Panc1 (cell line): Measurements from ENCODE around the gene FUT8. TPM values are rescaled to one million over a fixed set of nuclear protein-coding genes. Genes with fewer than 3 reads are reported as not detected.

Source experiments
- ATAC-seq: fragments of 200-7000 bp; cut with Tn5 transposase; 2 replicates; pipeline ENCODE4 v1.9.1; 2020; ENCODE audit warnings: mild to moderate bottlenecking, moderate library complexity
- BruUV-seq: library from RNA; stranded (reverse); fragments of 400-500 nt; replicated peaks from 2 replicates; lab custom pipeline; 2021; lab: Mats Ljungman, UMichigan
- CTCF ChIA-PET: fragments of 300-600 bp; sonication (Branson Sonifier 250); formaldehyde crosslinking; loops from one replicate; lab custom pipeline; 2022; ENCODE audit warnings: antibody characterized with exemption; lab: Charles Lee
- POLR2A ChIA-PET: fragments of 300-600 bp; sonication (Branson Sonifier 250); formaldehyde crosslinking; loops from one replicate; lab custom pipeline; 2022; ENCODE audit warnings: antibody characterized with exemption; lab: Charles Lee
- DNase-seq: peaks from one replicate; pipeline ENCODE4 v3.0.0-alpha.2; 2010; ENCODE audit warnings: low read depth, low spot score
- H3K27ac ChIP-seq: 2 replicates; pipeline ENCODE4 v1.5.1; 2011; ENCODE audit warnings: mild to moderate bottlenecking, low read length, inconsistent platforms
- H3K27me3 ChIP-seq: fragments of 200-500 bp; sonication (Bioruptor generic); 2 replicates; pipeline ENCODE4 v1.6.0; 2014; ENCODE audit warnings: low read length, inconsistent platforms; ENCODE audit not compliant: control insufficient read depth, insufficient read depth
- H3K36me3 ChIP-seq: fragments of 200-500 bp; sonication (Bioruptor generic); 2 replicates; pipeline ENCODE4 v1.5.1; 2014; ENCODE audit warnings: inconsistent platforms, mild to moderate bottlenecking, low read length, moderate library complexity; ENCODE audit not compliant: control insufficient read depth, insufficient read depth
- H3K4me1 ChIP-seq: 2 replicates; pipeline ENCODE4 v1.5.1; 2011; ENCODE audit warnings: inconsistent platforms, mild to moderate bottlenecking, low read length, moderate library complexity; ENCODE audit not compliant: control insufficient read depth, insufficient read depth
- H3K4me3 ChIP-seq, 2 experiments: 2 replicates each; pipeline ENCODE4 v1.5.1; 2011 to 2012; ENCODE audit warnings: low read depth in 2 of 2, low read length in 2 of 2, mild to moderate bottlenecking in 2 of 2, inconsistent platforms in 1 of 2, moderate library complexity in 1 of 2
- H3K9me3 ChIP-seq: fragments of 200-500 bp; sonication (Bioruptor generic); 2 replicates; pipeline ENCODE4 v1.5.1; 2014; ENCODE audit warnings: low read depth, mild to moderate bottlenecking, inconsistent platforms, low read length, moderate library complexity; ENCODE audit not compliant: control insufficient read depth, insufficient read depth
- CTCF ChIP-seq: fragments of 450-650 bp; IDR thresholded peaks from 2 replicates; pipeline ENCODE4 v1.5.1; 2017; ENCODE audit warnings: mild to moderate bottlenecking
- POLR2AphosphoS5 ChIP-seq: IDR thresholded peaks from 2 replicates; pipeline ENCODE4 v1.6.1; 2012; ENCODE audit warnings: mild to moderate bottlenecking, low read depth, low read length, moderate library complexity
- REST ChIP-seq, 2 experiments: IDR thresholded peaks; 2 replicates each; pipeline ENCODE4 v1.6.1; 2011 to 2012; ENCODE audit warnings: low read depth in 2 of 2, control low read depth in 1 of 2, low read length in 1 of 2, mild to moderate bottlenecking in 1 of 2, moderate library complexity in 1 of 2; ENCODE audit not compliant: insufficient read depth in 1 of 2
- SIN3A ChIP-seq: IDR thresholded peaks from 2 replicates; pipeline ENCODE4 v1.6.1; 2012; ENCODE audit warnings: low read depth, mild to moderate bottlenecking, low read length, moderate library complexity, borderline replicate concordance; ENCODE audit not compliant: insufficient read depth
- TCF7L2 ChIP-seq: IDR thresholded peaks from 2 replicates; pipeline ENCODE4 v1.6.1; 2011; ENCODE audit warnings: mild to moderate bottlenecking, low read depth, low read length, inconsistent platforms
- in situ Hi-C: cut with HindIII; loops from 2 replicates; pipeline ENCODE4 v1.10.0; 2016; ENCODE audit warnings: low sequenced_read_pairs, low pct_unique_long_range_greater_than_20kb
- intact Hi-C: fragments of 100-400 bp; cut with micrococcal nuclease; formaldehyde crosslinking; loops from one replicate; pipeline ENCODE4 v1.10.0; 2022; ENCODE audit not compliant: unreplicated experiment
- total RNA-seq: library from RNA; stranded (reverse); gene quantifications from one replicate; pipeline ENCODE4 v1.2.1, GENCODE V29; 2021; ENCODE audit not compliant: unreplicated experiment

The FUT8 gene
- total RNA-seq, 1 experiment from 2014 or later, result 31.4 TPM

GRCh38 chr14:65487783-65488494 is 75.4 kb downstream of the FUT8 start:
- in situ Hi-C loops, result no loop called here
- TF ChIP-seq TCF7L2 (no peak), CTCF (no peak), REST (IDR thresholded peaks at IDR 0.05; ENCODE audit: insufficient read depth in 1 of 2, low read depth in 2 of 2, low read length in 1 of 2) (no peak), SIN3A (no peak), POLR2AphosphoS5 (no peak)
- POLR2A ChIA-PET, result no interaction called here
- H3K4me1 ChIP-seq, result no peaks in the 10 kb centered on the region
- CTCF ChIA-PET, result interaction anchor here (0.6 to 1.0 kb wide), 2 partner anchors 337 to 501 kb away, joined by 3 to 4 read pairs; partner anchors contain the start of gene FNTB
- intact Hi-C loops, result no loop called here
- no peak for ATAC-seq
- H3K27ac ChIP-seq, result no peak overlapping the region
- no peaks in the 10 kb centered on the region for H3K9me3 ChIP-seq
- no peak overlapping the region for H3K4me3 ChIP-seq
- H3K27me3 ChIP-seq, result no peaks in the 10 kb centered on the region
- BruUV-seq, result no TSS peak
- DNase-seq, result no peak
- H3K36me3 ChIP-seq, result no peaks in the 10 kb centered on the region; the same call in 1 of the 2 replicates

GRCh38 chr14:65491274-65491673 is 78.7 kb downstream of the FUT8 start:
- no peak overlapping the region for H3K4me3 ChIP-seq
- intact Hi-C loops, result no loop called here
- H3K4me1 ChIP-seq, result no peaks in the 10 kb centered on the region
- H3K36me3 ChIP-seq, result no peaks in the 10 kb centered on the region
- CTCF ChIA-PET, result no interaction called here
- DNase-seq (no peak), ATAC-seq (no peak)
- in situ Hi-C loops, result no loop called here
- TF ChIP-seq POLR2AphosphoS5 (no peak), REST (IDR thresholded peaks at IDR 0.05; ENCODE audit: insufficient read depth in 1 of 2, low read depth in 2 of 2, low read length in 1 of 2) (no peak), CTCF (no peak), TCF7L2 (no peak), SIN3A (no peak)
- no peaks in the 10 kb centered on the region for H3K27me3 ChIP-seq
- H3K27ac ChIP-seq, result no peak overlapping the region
- H3K9me3 ChIP-seq, result no peaks in the 10 kb centered on the region
- BruUV-seq, result no TSS peak
- POLR2A ChIA-PET, result no interaction called here
